Esophagus muscularis mucosa (tissue), 4 donors: Measurements from ENCODE around the gene TMEM218. TPM values are rescaled to one million over a fixed set of nuclear protein-coding genes. Genes with fewer than 3 reads are reported as not detected.

Source experiments
- DNase-seq: peaks from one replicate; pipeline ENCODE4 v3.0.0-alpha.2; 2017; ENCODE audit errors: extremely low spot score
- H3K27ac ChIP-seq, 4 donors: fragments of 200-600 bp; sonication (generic); replicated peaks in 1 of 4; 1 replicate in 3 of 4; 2 replicates in 1 of 4; pipeline ENCODE4 v1.5.1; 2016 to 2019; ENCODE audit warnings: mild to moderate bottlenecking in 1 of 4
- H3K27me3 ChIP-seq, 4 donors: fragments of 200-600 bp; sonication (generic); one replicate each; pipeline versions ENCODE4 v1.5.1 to v1.6.0; 2016 to 2019
- H3K36me3 ChIP-seq, 4 donors: fragments of 200-600 bp; sonication (generic); one replicate each; pipeline ENCODE4 v1.5.1; 2016 to 2019
- H3K4me1 ChIP-seq, 4 donors: fragments of 200-600 bp; sonication (generic); one replicate each; pipeline ENCODE4 v1.5.1; 2016 to 2019
- H3K4me3 ChIP-seq, 4 donors: fragments of 200-600 bp; sonication (generic); 1 replicate in 2 of 4; 2 replicates in 2 of 4; pipeline ENCODE4 v1.5.1; 2016 to 2019; ENCODE audit warnings: mild to moderate bottlenecking in 4 of 4, moderate library complexity in 1 of 4
- H3K9me3 ChIP-seq, 4 donors: fragments of 200-600 bp; sonication (generic); 1 replicate in 3 of 4; 2 replicates in 1 of 4; pipeline ENCODE4 v1.5.1; 2016 to 2019
- CTCF ChIP-seq, 3 experiments: fragments of 200-600 bp in 2 of 3; fragments of 450-650 bp in 1 of 3; sonication (generic) in 2 of 3; IDR thresholded peaks; one replicate each; pipeline ENCODE4 v1.5.1; 2017 to 2019; ENCODE audit warnings: antibody characterized with exemption in 3 of 3, mild to moderate bottlenecking in 2 of 3, moderate library complexity in 1 of 3
- EP300 ChIP-seq: sonication (generic); formaldehyde crosslinking; IDR thresholded peaks from one replicate; pipeline ENCODE4 v1.6.1; 2017; ENCODE audit warnings: antibody characterized with exemption
- POLR2A ChIP-seq: fragments of 450-650 bp; IDR thresholded peaks from one replicate; pipeline ENCODE4 v1.6.1; 2017; ENCODE audit warnings: antibody characterized with exemption, moderate library complexity, mild to moderate bottlenecking, low read depth
- POLR2AphosphoS5 ChIP-seq, 2 donors: sonication (generic); formaldehyde crosslinking; IDR thresholded peaks; one replicate each; pipeline ENCODE4 v1.6.1; 2017; ENCODE audit warnings: antibody characterized with exemption in 2 of 2
- WGBS: methylation state at CpG from one replicate; pipeline ENCODE4 v1.1.5; 2018; 5-methylcytosine and 5-hydroxymethylcytosine counted together
- intact Hi-C: fragments of 100-400 bp; cut with DNase I; formaldehyde crosslinking; loops from one replicate; pipeline ENCODE4 v1.15.1; 2023
- total RNA-seq, 4 donors: library from RNA; depleted of rRNA; stranded (reverse); fragments of >200 nt; gene quantifications; one replicate each; pipeline versions ENCODE4 v1.1.0 to v1.2.1, GENCODE V29; 2016

Gene TMEM218
- total RNA-seq, 4 donors from 2014 or later, result 13.1 to 20.4 (median 15.5) TPM

GRCh38 chr11:125079878-125080530 is 31.4 kb downstream of the TMEM218 start:
- DNase-seq, result no peak
- TF ChIP-seq POLR2AphosphoS5 (IDR thresholded peaks at IDR 0.05) (no peak), CTCF (IDR thresholded peaks at IDR 0.05) (no peak), POLR2A (no peak), EP300 (no peak)
- H3K27me3 ChIP-seq, result peaks cover 0 to 66% (median 0%) of the 10 kb centered on the region in 4 donors
- no peak overlapping the region for H3K4me3 ChIP-seq
- intact Hi-C loops, result no loop called here
- 90% methylated on average over 12 of the region's 12 CpGs for WGBS
- no peak overlapping the region for H3K27ac ChIP-seq
- no peaks in the 10 kb centered on the region for H3K36me3 ChIP-seq
- no peaks in the 10 kb centered on the region for H3K9me3 ChIP-seq
- no peaks in the 10 kb centered on the region for H3K4me1 ChIP-seq

GRCh38 chr11:125079151-125079877 is 32.1 kb downstream of the TMEM218 start:
- H3K4me1 ChIP-seq, result no peaks in the 10 kb centered on the region
- DNase-seq, result no peak
- H3K27ac ChIP-seq, result no peak overlapping the region
- H3K4me3 ChIP-seq, result no peak overlapping the region
- intact Hi-C loops, result no loop called here
- H3K27me3 ChIP-seq, result peaks cover 0 to 64% (median 0%) of the 10 kb centered on the region in 4 donors
- TF ChIP-seq CTCF (IDR thresholded peaks at IDR 0.05) (no peak), POLR2AphosphoS5 (IDR thresholded peaks at IDR 0.05) (no peak), POLR2A (no peak), EP300 (no peak)
- no peaks in the 10 kb centered on the region for H3K9me3 ChIP-seq
- 85% methylated on average over 15 of the region's 18 CpGs for WGBS
- no peaks in the 10 kb centered on the region for H3K36me3 ChIP-seq

- Histone ChIP-seq H3K4me3 (no peak overlapping the region), H3K4me1 (no peaks in the 10 kb centered on the region), H3K9me3 (no peaks in the 10 kb centered on the region), H3K36me3 (no peaks in the 10 kb centered on the region), H3K27ac (no peak overlapping the region), H3K27me3 (peaks cover 0 to 64% (median 0%) of the 10 kb centered on the region in 4 donors)
- 92% methylated on average over 14 of the region's 14 CpGs for WGBS
- intact Hi-C loops, result no loop called here
- DNase-seq, result no peak
- no peak for TF ChIP-seq EP300
- no peak for TF ChIP-seq POLR2A
- TF ChIP-seq CTCF (IDR thresholded peaks at IDR 0.05), result no peak
- TF ChIP-seq POLR2AphosphoS5 (IDR thresholded peaks at IDR 0.05), result no peak
These were observed 32.8 kb downstream of the TMEM218 start for GRCh38 chr11:125078516-125079140.

- Histone ChIP-seq H3K36me3 (no peaks in the 10 kb centered on the region), H3K27me3 (peaks cover 0 to 64% (median 0%) of the 10 kb centered on the region in 4 donors), H3K27ac (no peak overlapping the region), H3K4me1 (no peaks in the 10 kb centered on the region), H3K4me3 (no peak overlapping the region), H3K9me3 (no peaks in the 10 kb centered on the region)
- TF ChIP-seq POLR2AphosphoS5 (IDR thresholded peaks at IDR 0.05) (no peak), CTCF (IDR thresholded peaks at IDR 0.05) (no peak), EP300 (no peak), POLR2A (no peak)
- DNase-seq, result no peak
- intact Hi-C loops, result no loop called here
- 92% methylated on average over 11 of the region's 11 CpGs for WGBS
These were observed 33.4 kb downstream of the TMEM218 start for GRCh38 chr11:125078016-125078415.
